ENCODE results near the gene HSPB9. TPM values are rescaled to one million over a fixed set of nuclear protein-coding genes. Genes with fewer than 3 reads are reported as not detected.

HSPB9 gene
- total and polyA plus RNA-seq, 8 donors, result 0.40 to 1.6 (median 0.69) TPM

- 8 to 12% methylated on average over 4 of the region's 4 CpGs for WGBS, 2 donors
- no peak overlapping the region for H3K4me3 ChIP-seq
- H3K9me3 ChIP-seq, result no peaks in the 10 kb centered on the region
- TF ChIP-seq, protein P1, sequence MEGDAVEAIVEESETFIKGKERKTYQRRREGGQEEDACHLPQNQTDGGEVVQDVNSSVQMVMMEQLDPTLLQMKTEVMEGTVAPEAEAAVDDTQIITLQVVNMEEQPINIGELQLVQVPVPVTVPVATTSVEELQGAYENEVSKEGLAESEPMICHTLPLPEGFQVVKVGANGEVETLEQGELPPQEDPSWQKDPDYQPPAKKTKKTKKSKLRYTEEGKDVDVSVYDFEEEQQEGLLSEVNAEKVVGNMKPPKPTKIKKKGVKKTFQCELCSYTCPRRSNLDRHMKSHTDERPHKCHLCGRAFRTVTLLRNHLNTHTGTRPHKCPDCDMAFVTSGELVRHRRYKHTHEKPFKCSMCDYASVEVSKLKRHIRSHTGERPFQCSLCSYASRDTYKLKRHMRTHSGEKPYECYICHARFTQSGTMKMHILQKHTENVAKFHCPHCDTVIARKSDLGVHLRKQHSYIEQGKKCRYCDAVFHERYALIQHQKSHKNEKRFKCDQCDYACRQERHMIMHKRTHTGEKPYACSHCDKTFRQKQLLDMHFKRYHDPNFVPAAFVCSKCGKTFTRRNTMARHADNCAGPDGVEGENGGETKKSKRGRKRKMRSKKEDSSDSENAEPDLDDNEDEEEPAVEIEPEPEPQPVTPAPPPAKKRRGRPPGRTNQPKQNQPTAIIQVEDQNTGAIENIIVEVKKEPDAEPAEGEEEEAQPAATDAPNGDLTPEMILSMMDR (IDR thresholded peaks at IDR 0.05), result no peak
- H3K27ac ChIP-seq, result peak overlapping the region; percentile 33 to 97 (median 85)
- DNase-seq, result peak in 3 of 6 donors; percentile 45 to 63 (median 59)
- ATAC-seq, result peak; percentile 51 to 63 (median 58)
- peaks cover 0 to 11% (median 6%) of the 10 kb centered on the region in 3 donors for H3K36me3 ChIP-seq
- no peaks in the 10 kb centered on the region for H3K27me3 ChIP-seq
- no peak for FAIRE-seq
- intact Hi-C loops (cut with DNase I), result no loop called here
- peaks cover 38 to 69% (median 44%) of the 10 kb centered on the region in 3 donors for H3K4me1 ChIP-seq
Measured at GRCh38 chr17:42133461-42134041, 10.9 kb downstream of the HSPB9 start.

DNA sequence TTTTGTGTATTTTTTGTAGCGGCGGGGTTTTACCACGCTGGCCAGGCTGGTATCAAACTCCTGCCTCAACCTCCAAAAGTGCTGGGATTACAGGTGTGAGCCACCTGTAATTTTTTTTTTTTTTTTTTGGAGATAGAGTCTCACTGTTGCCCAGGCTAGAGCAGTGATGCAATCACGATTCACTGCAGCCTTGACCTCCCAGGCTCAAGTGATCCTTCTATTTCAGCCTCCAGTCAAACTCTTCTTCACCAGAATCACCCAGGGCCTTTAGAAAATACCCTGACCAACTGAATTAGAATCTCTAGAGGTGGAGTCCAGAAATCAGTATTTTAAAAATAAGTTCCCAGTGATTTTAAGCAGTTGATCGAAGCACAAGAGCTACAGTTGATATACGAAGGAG lies 12.5 kb downstream of the HSPB9 start:
- Histone ChIP-seq H3K4me3 (peak overlapping the region in 2 of 4 donors; percentile 31 to 36), H3K36me3 (no peaks in the 10 kb centered on the region), H3K4me1 (peaks cover 45 to 71% (median 51%) of the 10 kb centered on the region in 3 donors), H3K27ac (peak overlapping the region; percentile 78 to 97 (median 92)), H3K9me3 (no peaks in the 10 kb centered on the region), H3K27me3 (no peaks in the 10 kb centered on the region)
- TF ChIP-seq, protein P1 (IDR thresholded peaks at IDR 0.05), result no peak
- DNase-seq (no peak), FAIRE-seq (no peak), ATAC-seq (no peak)
- intact Hi-C loops (cut with DNase I), result no loop called here
- WGBS, 2 donors, result 50 to 52% methylated on average over 6 of the region's 6 CpGs

GRCh38 chr17:42135664-42136653 lies 13.4 kb downstream of the HSPB9 start:
- peak; percentile 83 to 91 (median 88) for ATAC-seq
- DNase-seq, result peak; percentile 82 to 93 (median 92)
- intact Hi-C loops (cut with DNase I), result no loop called here
- FAIRE-seq, result peak; percentile 34
- Histone ChIP-seq H3K4me3 (peak overlapping the region in 3 of 4 donors; percentile 11 to 36 (median 31)), H3K36me3 (no peaks in the 10 kb centered on the region), H3K27ac (peak overlapping the region; percentile 78 to 97 (median 92)), H3K9me3 (no peaks in the 10 kb centered on the region), H3K27me3 (no peaks in the 10 kb centered on the region), H3K4me1 (peaks cover 45 to 66% (median 51%) of the 10 kb centered on the region in 3 donors)
- 5 to 6% methylated on average over 15 of the region's 15 CpGs for WGBS, 2 donors
- TF ChIP-seq, protein P1 (IDR thresholded peaks at IDR 0.05), result no peak

DNA sequence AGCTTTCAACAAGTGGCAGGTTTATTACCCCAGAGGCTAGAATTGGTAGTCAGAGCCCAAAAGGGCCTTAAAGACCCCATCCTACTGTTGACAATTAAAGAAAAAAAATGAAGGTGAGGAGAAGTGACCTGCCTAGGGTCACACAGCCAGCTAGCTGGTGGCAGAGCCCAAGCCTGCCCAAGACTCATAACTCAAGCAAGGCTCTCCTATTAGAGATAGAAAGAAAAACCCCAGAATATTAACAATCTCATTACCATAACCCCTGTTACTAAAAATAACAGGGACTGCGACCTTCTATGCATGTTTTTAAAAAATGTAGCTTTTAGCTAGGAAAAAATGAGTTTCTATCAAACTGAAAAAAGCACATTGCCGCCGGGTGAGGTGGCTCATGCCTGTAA lies 14.0 kb downstream of the HSPB9 start:
- no peaks in the 10 kb centered on the region for H3K27me3 ChIP-seq
- 19 to 30% methylated on average over 3 of the region's 3 CpGs for WGBS, 2 donors
- no peak for FAIRE-seq
- no peak for DNase-seq
- intact Hi-C loops (cut with DNase I), result no loop called here
- no peaks in the 10 kb centered on the region for H3K9me3 ChIP-seq
- H3K4me3 ChIP-seq, result peak overlapping the region in 3 of 4 donors; percentile 11 to 36 (median 31)
- H3K27ac ChIP-seq, result peak overlapping the region; percentile 65 to 97 (median 92)
- TF ChIP-seq, protein P1 (IDR thresholded peaks at IDR 0.05), result no peak
- H3K36me3 ChIP-seq, result no peaks in the 10 kb centered on the region
- no peak for ATAC-seq
- peaks cover 45 to 64% (median 51%) of the 10 kb centered on the region in 3 donors for H3K4me1 ChIP-seq
